H7 (cell line): ENCODE data around the gene C11orf98. TPM values are rescaled to one million over a fixed set of nuclear protein-coding genes. Genes with fewer than 3 reads are reported as not detected.
A peak's percentile ranks its signal among the peaks of the same experiment; 100 is the strongest.
"Not testable (repeated sequence)": the region's sequence is repeated elsewhere in the genome, so short reads cannot be mapped to it uniquely, and the experiment has no call there.

Experiments
- DNase-seq: peaks from one replicate; pipeline ENCODE4 v3.0.0; 2012
- H3K27me3 ChIP-seq: 2 replicates; pipeline ENCODE4 v1.6.0; 2011; ENCODE audit warnings: mild to moderate bottlenecking, low read length; ENCODE audit not compliant: control insufficient read depth, insufficient read depth
- H3K36me3 ChIP-seq: replicated peaks from 2 replicates; pipeline ENCODE4 v1.5.1; 2011; ENCODE audit warnings: low read length; ENCODE audit not compliant: control insufficient read depth, insufficient read depth
- H3K4me3 ChIP-seq: 2 replicates; pipeline ENCODE4 v1.5.1; 2011; ENCODE audit warnings: low read depth, mild to moderate bottlenecking, control low read depth, low read length, moderate library complexity; ENCODE audit not compliant: insufficient read depth
- total RNA-seq: library from RNA; depleted of rRNA; stranded (reverse); fragments of >200 nt; shearing (Covaris generic); gene quantifications from 2 replicates; pipeline ENCODE4 v1.2.3, GENCODE V29; 2014; rRNA removed

The C11orf98 gene
- total RNA-seq, 1 experiment from 2014 or later, result 136 TPM

DNA sequence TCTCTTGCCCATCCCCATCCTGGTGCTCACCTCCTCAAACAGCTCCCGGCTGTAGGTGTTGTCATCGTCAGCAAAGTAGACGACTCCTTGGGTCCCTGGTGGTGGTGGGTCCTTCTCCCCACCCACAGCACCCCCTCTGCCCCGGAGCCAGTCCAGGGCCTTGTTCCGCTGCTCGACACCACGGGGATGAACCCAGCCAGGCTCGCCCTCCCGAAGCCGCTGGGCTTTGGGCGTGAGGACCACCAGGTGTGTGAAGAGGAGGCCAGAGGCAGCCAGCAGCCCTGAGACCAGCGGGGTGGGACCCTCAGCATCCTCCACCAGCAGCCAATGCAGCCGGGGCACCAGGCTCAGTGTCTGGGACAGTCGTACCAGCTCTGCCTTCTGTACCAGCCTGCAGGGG is 48.1 kb downstream of the C11orf98 start:
- H3K27me3 ChIP-seq, H3K36me3 ChIP-seq, DNase-seq, H3K4me3 ChIP-seq: not testable (repeated sequence)

DNA sequence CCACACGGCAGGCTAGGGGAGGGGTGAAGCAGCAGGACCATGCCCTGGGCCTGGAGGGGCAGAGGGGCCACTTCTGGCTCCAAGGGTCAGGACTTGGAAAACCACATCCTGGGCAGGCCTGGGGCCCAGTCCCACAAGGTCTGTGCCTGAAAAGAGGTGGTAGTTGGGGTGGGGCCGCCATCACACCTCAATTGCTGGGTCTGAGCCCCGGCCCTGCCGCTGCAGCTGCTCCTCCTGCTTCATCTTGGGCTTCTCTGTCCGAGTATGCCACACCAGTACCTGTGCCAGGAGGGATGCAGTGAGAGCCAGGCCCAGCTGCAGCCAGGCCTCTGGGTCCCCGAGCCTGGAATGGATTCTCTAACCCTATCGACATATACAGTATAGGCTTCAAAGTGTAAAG is 49.5 kb downstream of the C11orf98 start:
- H3K4me3 ChIP-seq, result no peak overlapping the region
- no peak for DNase-seq
- H3K27me3 ChIP-seq, result peaks cover 4% of the 10 kb centered on the region
- H3K36me3 ChIP-seq, result no peaks in the 10 kb centered on the region

DNA sequence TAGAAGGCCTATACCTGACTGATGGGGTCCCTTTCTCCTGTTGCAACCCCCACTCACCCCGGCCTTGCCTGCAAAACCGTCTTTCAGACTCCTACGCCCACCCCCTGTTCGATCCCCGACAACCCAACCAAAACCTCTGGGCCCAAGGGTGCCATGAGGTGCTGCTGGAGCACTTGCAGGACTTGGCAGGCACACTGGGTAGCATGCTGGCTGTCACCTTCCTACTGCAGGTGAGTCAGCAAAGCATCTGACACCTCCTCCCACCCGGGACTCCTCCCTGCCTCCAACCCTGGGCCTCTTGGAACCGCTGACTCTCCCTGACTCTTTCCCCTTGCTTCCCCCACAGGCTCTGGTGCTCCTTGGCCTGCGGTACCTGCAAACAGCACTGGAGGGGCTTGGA is 50.7 kb downstream of the C11orf98 start:
- Histone ChIP-seq H3K27me3 (peaks cover 4% of the 10 kb centered on the region), H3K36me3 (no peaks in the 10 kb centered on the region; the same call in 1 of the 2 replicates), H3K4me3 (no peak overlapping the region)
- no peak for DNase-seq

DNA sequence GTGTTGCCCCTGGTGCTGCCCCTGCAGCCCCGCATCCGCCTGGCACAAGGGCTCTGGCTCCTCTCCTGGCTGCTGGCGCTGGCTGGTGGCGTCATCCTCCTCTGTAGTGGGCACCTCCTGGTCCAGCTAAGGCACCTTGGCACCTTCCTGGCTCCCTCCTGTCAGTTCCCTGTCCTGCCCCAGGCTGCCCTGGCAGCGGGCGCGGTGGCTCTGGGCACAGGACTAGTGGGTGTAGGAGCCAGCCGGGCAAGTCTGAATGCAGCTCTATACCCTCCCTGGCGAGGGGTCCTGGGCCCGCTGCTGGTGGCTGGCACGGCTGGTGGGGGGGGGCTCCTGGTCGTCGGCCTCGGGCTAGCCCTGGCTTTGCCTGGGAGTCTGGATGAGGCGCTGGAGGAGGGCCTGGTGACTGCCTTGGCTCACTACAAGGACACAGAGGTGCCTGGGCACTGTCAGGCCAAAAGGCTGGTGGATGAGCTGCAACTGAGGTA is 51.7 kb downstream of the C11orf98 start:
- Histone ChIP-seq H3K27me3 (peaks cover 4% of the 10 kb centered on the region), H3K36me3 (no peaks in the 10 kb centered on the region; the same call in 1 of the 2 replicates), H3K4me3 (peak overlapping the region; percentile 24; the same call in 1 of the 2 replicates)
- DNase-seq, result no peak

Other genes starting within 250 kb of the C11orf98 start
- not detected in 2 replicates for gene SCGB1A1, start 246.2 kb downstream of the C11orf98 start, total RNA-seq
- gene AHNAK, start 118.4 kb downstream of the C11orf98 start, total RNA-seq, result 8.3 and 11.2 TPM in 2 replicates
- 1,781 and 1,948 TPM in 2 replicates for gene EEF1G, start 91.3 kb downstream of the C11orf98 start, total RNA-seq
- gene TUT1, start 73.7 kb downstream of the C11orf98 start, total RNA-seq, result 25.8 and 29.4 TPM in 2 replicates
- 151 and 166 TPM in 2 replicates for gene MTA2, start 63.3 kb downstream of the C11orf98 start, total RNA-seq
- gene EML3, start 52.4 kb downstream of the C11orf98 start, total RNA-seq, result 28.0 and 29.3 TPM in 2 replicates
- gene ROM1, start 52.0 kb downstream of the C11orf98 start, total RNA-seq, result 1.1 and 2.5 TPM in 2 replicates
- 49.9 and 58.3 TPM in 2 replicates for gene B3GAT3, start 43.2 kb downstream of the C11orf98 start, total RNA-seq
- gene GANAB, start 18.6 kb downstream of the C11orf98 start, total RNA-seq, result 173 and 181 TPM in 2 replicates
- gene INTS5, start 11.9 kb downstream of the C11orf98 start, total RNA-seq, result 19.5 and 26.1 TPM in 2 replicates
- 24.7 and 38.1 TPM in 2 replicates for gene CSKMT, start 102 bp upstream of the C11orf98 start, total RNA-seq
- 19.0 and 22.4 TPM in 2 replicates for gene UQCC3, start 6.5 kb upstream of the C11orf98 start, total RNA-seq
- 2.7 and 4.5 TPM in 2 replicates for gene LBHD1, start 7.1 kb upstream of the C11orf98 start, total RNA-seq
- 79.2 and 81.2 TPM in 2 replicates for gene UBXN1, start 13.9 kb upstream of the C11orf98 start, total RNA-seq
- 0.14 and 0.30 TPM in 2 replicates for gene LRRN4CL, start 24.3 kb upstream of the C11orf98 start, total RNA-seq
- gene BSCL2, start 42.2 kb upstream of the C11orf98 start, total RNA-seq, result 169 and 200 TPM in 2 replicates
- gene GNG3, start 42.5 kb upstream of the C11orf98 start, total RNA-seq, result 0.33 and 3.1 TPM in 2 replicates
- 7.3 and 10.1 TPM in 2 replicates for gene HNRNPUL2, start 62.2 kb upstream of the C11orf98 start, total RNA-seq
- 45.1 and 63.1 TPM in 2 replicates for gene TTC9C, start 63.3 kb upstream of the C11orf98 start, total RNA-seq
- 26.8 and 42.0 TPM in 2 replicates for gene ZBTB3, start 89.0 kb upstream of the C11orf98 start, total RNA-seq
- 155 and 172 TPM in 2 replicates for gene POLR2G, start 96.4 kb upstream of the C11orf98 start, total RNA-seq
- gene TAF6L, start 106.2 kb upstream of the C11orf98 start, total RNA-seq, result 32.1 and 42.9 TPM in 2 replicates
- gene TMEM179B, start 122.2 kb upstream of the C11orf98 start, total RNA-seq, result 50.1 and 55.2 TPM in 2 replicates
- 30.2 and 42.1 TPM in 2 replicates for gene TMEM223, start 126.8 kb upstream of the C11orf98 start, total RNA-seq
- 19.1 and 19.3 TPM in 2 replicates for gene NXF1, start 140.2 kb upstream of the C11orf98 start, total RNA-seq
- 24.0 and 29.0 TPM in 2 replicates for gene STX5, start 166.8 kb upstream of the C11orf98 start, total RNA-seq
- not detected in 2 replicates for gene TEX54, start 167.6 kb upstream of the C11orf98 start, total RNA-seq
- 153 and 160 TPM in 2 replicates for gene WDR74, start 174.4 kb upstream of the C11orf98 start, total RNA-seq
- 271 and 340 TPM in 2 replicates for gene SLC3A2, start 215.7 kb upstream of the C11orf98 start, total RNA-seq